ENCODE data around the gene SOD3.

SOD3 gene

GRCh38 chr4:24794916-24795665 lies at the start of gene SOD3:
SOD3 (plus strand) TSS chr4:24795573; CDS start chr4:24799522, 3,949 bp downstream.
- FAIRE-seq (no peak), DNase-seq (ENCODE audit: low spot score) (peak; percentile 18)

- no peak for FAIRE-seq
- DNase-seq (ENCODE audit: low spot score) = no peak
Observed at GRCh38 chr4:24747234-24747975, 48.0 kb upstream of the SOD3 start.

- FAIRE-seq = no peak
- DNase-seq (ENCODE audit: low spot score) = no peak
Observed at GRCh38 chr4:24748023-24748422, 47.4 kb upstream of the SOD3 start.

GRCh38 chr4:24748758-24749350 lies 46.5 kb upstream of the SOD3 start:
- no peak for FAIRE-seq
- DNase-seq (ENCODE audit: low spot score) = no peak

- DNase-seq (ENCODE audit: low spot score) (no peak), FAIRE-seq (no peak)
Observed at GRCh38 chr4:24750106-24750505, 45.3 kb upstream of the SOD3 start.

GRCh38 chr4:24751926-24752539 lies 43.3 kb upstream of the SOD3 start:
- FAIRE-seq = no peak

GRCh38 chr4:24753519-24753918 lies 41.9 kb upstream of the SOD3 start:
- DNase-seq (ENCODE audit: low spot score) (no peak), FAIRE-seq (no peak)

More at GRCh38 chr4:24751926-24752539, 43.3 kb upstream of the SOD3 start:
- DNase-seq (ENCODE audit: low spot score) = no peak

- no peak for FAIRE-seq
- no peak for DNase-seq (ENCODE audit: low spot score)
Observed at GRCh38 chr4:24754571-24754970, 40.8 kb upstream of the SOD3 start.

GRCh38 chr4:24763631-24764297 lies 31.6 kb upstream of the SOD3 start:
- no peak for FAIRE-seq
- DNase-seq (ENCODE audit: low spot score) = peak; percentile 25

- DNase-seq (ENCODE audit: low spot score) (no peak), FAIRE-seq (no peak)
Observed at GRCh38 chr4:24764345-24764744, 31.0 kb upstream of the SOD3 start.

GRCh38 chr4:24765376-24765988 lies 29.9 kb upstream of the SOD3 start:
- no peak for FAIRE-seq
- DNase-seq (ENCODE audit: low spot score) = no peak

GRCh38 chr4:24768006-24768405 lies 27.4 kb upstream of the SOD3 start:
- FAIRE-seq (no peak), DNase-seq (ENCODE audit: low spot score) (no peak)

GRCh38 chr4:24768604-24769003 lies 26.8 kb upstream of the SOD3 start:
- DNase-seq (ENCODE audit: low spot score) (no peak), FAIRE-seq (no peak)

- no peak for DNase-seq (ENCODE audit: low spot score)
- FAIRE-seq = no peak
Observed at GRCh38 chr4:24769571-24769970, 25.8 kb upstream of the SOD3 start.

- DNase-seq (ENCODE audit: low spot score) = peak; percentile 31
- no peak for FAIRE-seq
Observed at GRCh38 chr4:24770032-24770584, 25.3 kb upstream of the SOD3 start.

- DNase-seq (ENCODE audit: low spot score) (no peak), FAIRE-seq (no peak)
Observed at GRCh38 chr4:24770667-24771066, 24.7 kb upstream of the SOD3 start.

GRCh38 chr4:24771241-24771640 lies 24.1 kb upstream of the SOD3 start:
- FAIRE-seq = no peak
- no peak for DNase-seq (ENCODE audit: low spot score)

GRCh38 chr4:24772061-24772705 lies 23.2 kb upstream of the SOD3 start:
- FAIRE-seq (no peak), DNase-seq (ENCODE audit: low spot score) (no peak)

- no peak for DNase-seq (ENCODE audit: low spot score)
- no peak for FAIRE-seq
Observed at GRCh38 chr4:24772952-24773351, 22.4 kb upstream of the SOD3 start.

- no peak for FAIRE-seq
- no peak for DNase-seq (ENCODE audit: low spot score)
Observed at GRCh38 chr4:24774452-24774851, 20.9 kb upstream of the SOD3 start.

All from urothelium cell line (cell line).